GM12875 (cell line): ENCODE measurements around the gene NCK2.

Source experiments
- H3K4me3 ChIP-seq: one replicate; pipeline ENCODE4 v1.5.1; 2011; ENCODE audit warnings: low read depth, low read length, control low read depth
- CTCF ChIP-seq: IDR thresholded peaks from 2 replicates; pipeline ENCODE4 v1.5.1; 2011; ENCODE audit warnings: low read depth, mild to moderate bottlenecking, control low read depth, inconsistent platforms, low read length, moderate library complexity, borderline replicate concordance; ENCODE audit not compliant: insufficient read depth

NCK2 gene

GRCh38 chr2:105736145-105736544 lies 8.6 kb upstream of the NCK2 start:
- H3K4me3 ChIP-seq: no peak overlapping the region
- TF ChIP-seq CTCF: no peak

- no peak for TF ChIP-seq CTCF
- no peak overlapping the region for H3K4me3 ChIP-seq
These were observed 6.6 kb upstream of the NCK2 start for GRCh38 chr2:105737980-105738657.

DNA sequence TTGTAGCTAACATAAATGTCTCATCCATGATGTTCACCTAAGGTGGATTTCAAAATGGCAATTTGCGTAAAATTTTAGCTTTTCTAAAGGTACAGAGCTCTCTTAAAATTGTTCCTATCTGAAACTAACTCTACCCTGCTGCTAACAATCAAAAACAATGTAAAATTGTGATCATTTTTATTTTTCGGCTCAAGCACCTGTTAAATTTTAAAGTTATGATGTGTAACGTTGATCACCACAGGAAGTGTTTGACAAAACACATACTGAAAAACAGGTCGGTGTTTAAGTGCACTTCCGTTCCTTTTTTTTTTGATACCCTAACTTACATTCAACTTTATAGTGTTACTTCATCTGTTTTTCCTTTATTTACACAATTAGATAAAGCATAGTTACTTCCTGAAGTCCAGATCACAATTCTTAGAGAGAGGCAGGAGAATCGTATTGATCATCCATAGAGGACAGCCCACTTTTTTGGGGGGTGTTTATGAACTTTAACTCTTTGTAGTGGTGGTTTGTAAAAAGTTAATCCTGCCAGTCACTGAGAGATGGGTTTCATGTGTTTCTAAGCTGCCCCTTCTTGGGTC lies 6.0 kb upstream of the NCK2 start:
- H3K4me3 ChIP-seq: no peak overlapping the region
- TF ChIP-seq CTCF: no peak

DNA sequence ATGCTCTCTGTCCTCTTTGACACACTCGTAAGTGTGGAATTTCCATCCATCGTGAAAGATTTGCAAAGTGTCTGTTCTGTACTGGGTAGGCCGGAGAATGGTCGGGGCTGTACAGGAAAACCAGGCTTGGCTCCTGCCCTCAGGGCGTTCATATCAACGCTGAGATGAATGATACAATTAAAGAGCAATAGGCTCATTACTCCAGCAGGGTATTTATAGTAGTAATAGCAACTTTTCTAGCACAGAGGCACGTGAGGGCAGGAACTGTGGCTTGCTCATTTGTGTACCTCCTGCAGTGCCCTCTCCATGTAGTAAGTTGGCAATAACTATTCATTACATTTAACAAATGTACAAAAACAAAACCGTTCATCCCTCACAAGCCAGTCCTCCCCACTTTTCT lies 5.3 kb upstream of the NCK2 start:
- H3K4me3 ChIP-seq: no peak overlapping the region
- no peak for TF ChIP-seq CTCF

GRCh38 chr2:105739944-105740530 lies 4.7 kb upstream of the NCK2 start:
- H3K4me3 ChIP-seq: no peak overlapping the region
- TF ChIP-seq CTCF: no peak

GRCh38 chr2:105741174-105741573 lies 3.5 kb upstream of the NCK2 start:
- no peak for TF ChIP-seq CTCF

DNA sequence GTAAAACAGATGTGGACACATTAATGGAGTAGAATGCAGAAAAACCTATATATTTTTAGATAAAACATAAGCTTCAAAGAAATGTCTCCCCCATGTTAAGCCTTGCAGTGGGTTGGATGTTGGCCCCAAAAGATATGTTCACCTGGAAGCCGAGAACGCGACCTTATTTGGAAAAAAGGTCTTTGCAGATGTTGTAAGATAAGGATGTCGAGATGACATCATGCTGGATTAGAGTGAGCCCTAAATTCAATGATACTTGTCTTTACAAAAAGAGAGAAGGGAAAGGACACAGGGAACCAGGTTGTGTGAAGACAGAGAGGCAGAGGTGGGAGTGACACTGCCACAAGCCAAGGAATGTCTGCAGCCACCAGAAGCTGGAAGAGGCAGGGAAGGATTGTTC lies 3.1 kb upstream of the NCK2 start:
- no peak overlapping the region for H3K4me3 ChIP-seq
- no peak for TF ChIP-seq CTCF

More at GRCh38 chr2:105741174-105741573, 3.5 kb upstream of the NCK2 start:
- no peak overlapping the region for H3K4me3 ChIP-seq
